ENCODE data around the gene AUH.
"Not testable (repeated sequence)": the region's sequence is repeated elsewhere in the genome, so short reads cannot be mapped to it uniquely, and the experiment has no call there.

Gene AUH

DNA sequence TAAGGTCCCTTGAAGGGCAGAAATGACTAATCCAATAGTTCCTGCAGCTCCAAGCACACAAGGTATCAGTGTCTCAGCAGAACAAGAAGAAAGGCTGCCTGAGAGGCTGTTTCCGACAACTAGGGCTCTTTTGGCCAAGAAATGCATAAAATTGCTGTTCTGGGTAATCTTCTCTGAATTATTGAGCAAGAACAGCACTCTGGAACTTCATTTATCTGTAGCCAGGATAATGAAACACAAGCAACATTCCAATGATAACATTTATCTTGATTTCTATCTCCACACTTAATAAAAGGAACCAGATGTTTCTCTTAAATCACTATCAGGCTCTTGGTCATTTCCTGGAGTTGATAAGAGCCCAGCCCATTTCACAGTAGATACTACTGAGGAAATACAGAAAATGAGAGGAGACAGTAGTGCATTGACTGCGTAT lies 17.0 kb upstream of the AUH start:
- TF ChIP-seq, protein P1, sequence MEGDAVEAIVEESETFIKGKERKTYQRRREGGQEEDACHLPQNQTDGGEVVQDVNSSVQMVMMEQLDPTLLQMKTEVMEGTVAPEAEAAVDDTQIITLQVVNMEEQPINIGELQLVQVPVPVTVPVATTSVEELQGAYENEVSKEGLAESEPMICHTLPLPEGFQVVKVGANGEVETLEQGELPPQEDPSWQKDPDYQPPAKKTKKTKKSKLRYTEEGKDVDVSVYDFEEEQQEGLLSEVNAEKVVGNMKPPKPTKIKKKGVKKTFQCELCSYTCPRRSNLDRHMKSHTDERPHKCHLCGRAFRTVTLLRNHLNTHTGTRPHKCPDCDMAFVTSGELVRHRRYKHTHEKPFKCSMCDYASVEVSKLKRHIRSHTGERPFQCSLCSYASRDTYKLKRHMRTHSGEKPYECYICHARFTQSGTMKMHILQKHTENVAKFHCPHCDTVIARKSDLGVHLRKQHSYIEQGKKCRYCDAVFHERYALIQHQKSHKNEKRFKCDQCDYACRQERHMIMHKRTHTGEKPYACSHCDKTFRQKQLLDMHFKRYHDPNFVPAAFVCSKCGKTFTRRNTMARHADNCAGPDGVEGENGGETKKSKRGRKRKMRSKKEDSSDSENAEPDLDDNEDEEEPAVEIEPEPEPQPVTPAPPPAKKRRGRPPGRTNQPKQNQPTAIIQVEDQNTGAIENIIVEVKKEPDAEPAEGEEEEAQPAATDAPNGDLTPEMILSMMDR (IDR thresholded peaks at IDR 0.05; ENCODE audit: low read depth, low read length, missing control alignments): no peak
- no peak overlapping the region for H3K4me3 ChIP-seq (ENCODE audit: low read depth, low read length)
- no peak for DNase-seq (ENCODE audit: low read depth)

DNA sequence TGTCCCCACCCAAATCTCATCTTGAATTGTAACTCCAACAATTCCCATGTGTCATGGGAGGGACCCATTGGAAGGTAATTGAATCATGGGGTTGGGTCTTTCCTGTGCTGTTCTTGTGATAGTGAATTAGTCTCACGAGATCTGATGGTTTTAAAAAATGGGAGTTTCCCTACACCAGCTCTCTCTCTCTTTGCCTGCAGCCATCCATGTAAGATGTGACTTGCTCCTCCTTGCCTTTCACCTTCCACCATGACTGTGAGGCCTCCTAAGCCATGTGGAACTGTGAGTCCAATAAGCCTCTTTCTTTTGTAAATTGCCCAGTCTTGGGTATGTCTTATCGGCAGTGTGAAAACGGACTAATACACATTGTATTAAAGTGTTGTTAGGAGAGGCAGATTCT lies 16.3 kb upstream of the AUH start:
- not testable (repeated sequence) for H3K4me3 ChIP-seq (ENCODE audit: low read depth, low read length)

DNA sequence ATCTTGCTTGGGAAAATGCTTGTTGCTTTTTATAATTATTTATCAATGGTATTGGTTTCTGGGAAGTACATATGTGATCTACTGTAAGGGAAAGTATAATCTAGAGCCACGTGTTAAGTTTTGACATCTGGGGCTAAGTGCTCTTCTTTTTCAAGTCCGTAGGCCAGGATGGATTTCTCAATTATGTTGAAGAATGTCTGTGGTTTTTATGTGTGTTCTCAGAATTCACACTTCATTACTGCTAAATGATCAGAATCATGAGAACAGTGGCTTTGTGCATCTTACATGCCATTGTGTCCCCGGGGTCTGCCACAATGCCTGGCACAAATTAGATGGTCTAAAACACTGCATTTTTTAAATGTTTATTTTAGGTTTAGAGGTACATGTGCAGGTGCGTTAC lies 14.5 kb upstream of the AUH start:
- no peak overlapping the region for H3K4me3 ChIP-seq (ENCODE audit: low read depth, low read length)
- TF ChIP-seq, protein P1 (IDR thresholded peaks at IDR 0.05; ENCODE audit: low read depth, low read length, missing control alignments): no peak
- DNase-seq (ENCODE audit: low read depth): no peak

More for the DNA sequence above, 16.3 kb upstream of the AUH start:
- DNase-seq (ENCODE audit: low read depth): not testable (repeated sequence)

GRCh38 chr9:91374939-91375338 lies 13.2 kb upstream of the AUH start:
- DNase-seq (ENCODE audit: low read depth): no peak
- TF ChIP-seq, protein P1 (IDR thresholded peaks at IDR 0.05; ENCODE audit: low read depth, low read length, missing control alignments): no peak

DNA sequence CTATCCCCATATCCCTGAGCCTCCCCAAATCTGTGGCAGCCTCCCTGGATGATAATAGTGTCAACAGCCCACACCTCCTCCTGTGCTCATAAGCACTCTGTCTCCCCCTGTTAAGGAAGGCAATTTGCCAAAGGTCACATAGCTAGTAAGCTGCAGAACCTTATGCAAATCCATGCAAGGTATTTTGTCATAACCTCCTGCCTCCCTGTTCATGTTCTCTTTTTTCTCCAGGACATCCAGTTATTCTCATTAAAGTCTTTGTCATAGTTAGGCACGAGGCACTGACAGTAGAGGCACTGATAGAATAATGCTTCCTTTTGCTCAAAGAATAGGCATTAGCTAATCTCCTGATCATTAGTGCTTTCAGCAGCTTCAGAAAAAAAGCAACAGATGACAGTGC lies 10.2 kb upstream of the AUH start:
- DNase-seq (ENCODE audit: low read depth): no peak
- no peak overlapping the region for H3K4me3 ChIP-seq (ENCODE audit: low read depth, low read length)
- TF ChIP-seq, protein P1 (IDR thresholded peaks at IDR 0.05; ENCODE audit: low read depth, low read length, missing control alignments): no peak

More at GRCh38 chr9:91374939-91375338, 13.2 kb upstream of the AUH start:
- H3K4me3 ChIP-seq (ENCODE audit: low read depth, low read length): no peak overlapping the region

DNA sequence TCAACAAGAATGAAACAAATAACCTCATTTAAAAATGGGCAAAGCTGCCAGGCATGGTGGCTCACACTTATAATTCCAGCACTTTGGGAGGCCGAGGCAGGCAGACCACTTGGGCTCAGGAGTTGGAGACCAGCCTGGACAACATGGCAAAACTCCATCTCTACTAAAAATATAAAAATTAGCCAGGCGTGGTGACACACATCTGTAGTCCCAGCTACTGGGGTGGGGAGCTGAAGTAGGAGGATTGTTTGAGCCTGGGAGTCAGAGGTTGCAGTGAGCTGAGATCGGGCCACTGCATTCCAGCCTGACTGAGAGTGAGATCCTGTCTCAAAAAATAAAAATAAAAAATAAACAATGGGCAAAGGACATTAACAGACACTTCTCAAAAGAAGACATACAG lies 8.3 kb upstream of the AUH start:
- not testable (repeated sequence) for H3K4me3 ChIP-seq (ENCODE audit: low read depth, low read length); DNase-seq (ENCODE audit: low read depth)

GRCh38 chr9:91364702-91365101 lies 3.0 kb upstream of the AUH start:
- H3K4me3 ChIP-seq (ENCODE audit: low read depth, low read length): no peak overlapping the region
- TF ChIP-seq, protein P1 (IDR thresholded peaks at IDR 0.05; ENCODE audit: low read depth, low read length, missing control alignments): no peak
- no peak for DNase-seq (ENCODE audit: low read depth)

GRCh38 chr9:91364005-91364404 lies 2.3 kb upstream of the AUH start:
- DNase-seq (ENCODE audit: low read depth): no peak
- TF ChIP-seq, protein P1 (IDR thresholded peaks at IDR 0.05; ENCODE audit: low read depth, low read length, missing control alignments): no peak
- H3K4me3 ChIP-seq (ENCODE audit: low read depth, low read length): no peak overlapping the region

Measured in GM12864 (cell line).